Cerebellar cortex (tissue), 1 donor: Measurements from ENCODE around the gene DGKI.
"Not testable (repeated sequence)": the region's sequence is repeated elsewhere in the genome, so short reads cannot be mapped to it uniquely, and the experiment has no call there.

Source experiments
- DNase-seq: peaks from one replicate; pipeline ENCODE4 v3.0.0-alpha.2; 2015; ENCODE audit warnings: low spot score

DGKI gene

GRCh38 chr7:137835486-137836112 is 11.2 kb downstream of the DGKI start:
- no peak for DNase-seq

GRCh38 chr7:137834552-137834951 is 12.2 kb downstream of the DGKI start:
- no peak for DNase-seq

GRCh38 chr7:137832990-137833389 is 13.8 kb downstream of the DGKI start:
- DNase-seq = not testable (repeated sequence)

- DNase-seq = no peak
Observed at GRCh38 chr7:137832382-137832781, 14.4 kb downstream of the DGKI start.

GRCh38 chr7:137831555-137831954 is 15.2 kb downstream of the DGKI start:
- DNase-seq = not testable (repeated sequence)

- DNase-seq = no peak
Observed at GRCh38 chr7:137829337-137829992, 17.3 kb downstream of the DGKI start.

- DNase-seq = no peak
Observed at GRCh38 chr7:137828456-137828855, 18.3 kb downstream of the DGKI start.

- DNase-seq = no peak
Observed at GRCh38 chr7:137825489-137825888, 21.3 kb downstream of the DGKI start.

GRCh38 chr7:137820677-137821420 is 25.9 kb downstream of the DGKI start:
- DNase-seq = peak; percentile 64

GRCh38 chr7:137820156-137820555 is 26.6 kb downstream of the DGKI start:
- DNase-seq = no peak

GRCh38 chr7:137818036-137818435 is 28.7 kb downstream of the DGKI start:
- no peak for DNase-seq

- DNase-seq = no peak
Observed at GRCh38 chr7:137816696-137817320, 30.0 kb downstream of the DGKI start.

GRCh38 chr7:137813541-137813940 is 33.2 kb downstream of the DGKI start:
- DNase-seq = no peak

GRCh38 chr7:137810248-137810647 is 36.5 kb downstream of the DGKI start:
- no peak for DNase-seq

- no peak for DNase-seq
Observed at GRCh38 chr7:137804836-137805235, 41.9 kb downstream of the DGKI start.

GRCh38 chr7:137801491-137801890 is 45.3 kb downstream of the DGKI start:
- no peak for DNase-seq

GRCh38 chr7:137801003-137801402 is 45.8 kb downstream of the DGKI start:
- no peak for DNase-seq

- no peak for DNase-seq
Observed at GRCh38 chr7:137798073-137798763, 48.6 kb downstream of the DGKI start.

- no peak for DNase-seq
Observed at GRCh38 chr7:137795211-137795610, 51.6 kb downstream of the DGKI start.

- no peak for DNase-seq
Observed at GRCh38 chr7:137791930-137792329, 54.8 kb downstream of the DGKI start.

- DNase-seq = no peak
Observed at GRCh38 chr7:137790828-137791227, 55.9 kb downstream of the DGKI start.

- no peak for DNase-seq
Observed at GRCh38 chr7:137789215-137789882, 57.4 kb downstream of the DGKI start.
